Fibroblast of villous mesenchyme (primary cell): ENCODE measurements around the gene GABPB2. TPM values are rescaled to one million over a fixed set of nuclear protein-coding genes. Genes with fewer than 3 reads are reported as not detected.

Experiments used
- DNase-seq: peaks from one replicate; pipeline ENCODE4 v3.0.0-alpha.2; 2010; ENCODE audit warnings: low read depth
- H3K4me3 ChIP-seq: 2 replicates; pipeline ENCODE4 v1.5.1; 2011; ENCODE audit warnings: low read depth, mild to moderate bottlenecking, low read length
- CTCF ChIP-seq: IDR thresholded peaks from 2 replicates; pipeline ENCODE4 v1.5.1; 2012; ENCODE audit warnings: low read depth, mild to moderate bottlenecking, low read length; ENCODE audit not compliant: insufficient read depth
- total RNA-seq: library from RNA; depleted of rRNA; stranded (reverse); fragments of >200 nt; gene quantifications from 2 replicates; pipeline ENCODE4 v1.2.3, GENCODE V29; 2012

Gene GABPB2
- total RNA-seq, 1 donor, result 9.5 TPM

- no peak overlapping the region for H3K4me3 ChIP-seq
- TF ChIP-seq CTCF, result no peak
- no peak for DNase-seq
These were observed 33.5 kb upstream of the GABPB2 start for GRCh38 chr1:151037032-151037431.

- H3K4me3 ChIP-seq, result no peak overlapping the region
- TF ChIP-seq CTCF, result no peak
- no peak for DNase-seq
These were observed 31.0 kb upstream of the GABPB2 start for GRCh38 chr1:151039521-151039920.

GRCh38 chr1:151043163-151043562 lies 27.4 kb upstream of the GABPB2 start:
- no peak overlapping the region for H3K4me3 ChIP-seq
- no peak for TF ChIP-seq CTCF
- no peak for DNase-seq

GRCh38 chr1:151047591-151047924 lies 23.0 kb upstream of the GABPB2 start, which contains the start of gene C1orf56:
C1orf56 (plus strand) TSS chr1:151047751; CDS start chr1:151047848, 97 bp downstream.
- DNase-seq, result peak; percentile 74

GRCh38 chr1:151047925-151048644 lies 22.5 kb upstream of the GABPB2 start:
- peak overlapping the region; percentile 84 for H3K4me3 ChIP-seq
- peak; percentile 60 for TF ChIP-seq CTCF
- DNase-seq, result peak; percentile 58

More at GRCh38 chr1:151047591-151047924, 23.0 kb upstream of the GABPB2 start, which contains the start of gene C1orf56:
- no peak for TF ChIP-seq CTCF
- peak within 1 kb of the TSS; percentile 84 for H3K4me3 ChIP-seq

GRCh38 chr1:151048645-151049032 lies 21.9 kb upstream of the GABPB2 start:
- no peak for DNase-seq
- no peak for TF ChIP-seq CTCF
- H3K4me3 ChIP-seq, result peak overlapping the region; percentile 84

- DNase-seq, result no peak
- no peak overlapping the region for H3K4me3 ChIP-seq
- TF ChIP-seq CTCF, result no peak
These were observed 21.1 kb upstream of the GABPB2 start for GRCh38 chr1:151049458-151049857.
